GM12878 (cell line): ENCODE results near the gene SOCS1. TPM values are rescaled to one million over a fixed set of nuclear protein-coding genes. Genes with fewer than 3 reads are reported as not detected.
"Not testable (repeated sequence)": the region's sequence is repeated elsewhere in the genome, so short reads cannot be mapped to it uniquely, and the experiment has no call there.

Experiments used
- ATAC-seq: fragments of 200-7000 bp; cut with Tn5 transposase; 3 replicates; pipeline ENCODE4 v1.9.1; 2020; ENCODE audit warnings: mild to moderate bottlenecking, moderate library complexity
- BruUV-seq: library from RNA; stranded (reverse); fragments of 400-500 nt; replicated peaks from 2 replicates; lab custom pipeline; 2021; lab: Mats Ljungman, UMichigan
- CTCF ChIA-PET: fragments of 300-600 bp; sonication (Branson Sonifier 250); formaldehyde crosslinking; extraction: SDS; loops from one replicate; lab custom pipeline; 2021; ENCODE audit warnings: inconsistent platforms; lab: Yijun Ruan, JAX
- POLR2A ChIA-PET: fragments of 350-600 bp; formaldehyde crosslinking; extraction: SDS; loops from one replicate; lab custom pipeline; 2021; ENCODE audit warnings: inconsistent platforms; lab: Charles Lee
- RAD21 ChIA-PET: fragments of 300-600 bp; sonication (Branson Sonifier 250); formaldehyde crosslinking; loops from one replicate; lab custom pipeline; 2023; ENCODE audit warnings: antibody characterized with exemption; ENCODE audit not compliant: unreplicated experiment; lab: Charles Lee
- SMC1A ChIA-PET: fragments of 300-600 bp; sonication (Branson Sonifier 250); formaldehyde crosslinking; loops from one replicate; lab custom pipeline; 2023; ENCODE audit not compliant: unreplicated experiment, uncharacterized antibody; lab: Charles Lee
- DNase-seq: peaks from one replicate; pipeline ENCODE4 v3.0.0-alpha.2; 2011; ENCODE audit warnings: low read depth, low spot score
- FAIRE-seq: peaks from 3 replicates; lab custom pipeline; 2011; peaks lifted over from hg19 to GRCh38; lab: Jason Lieb, UNC
- H2AFZ ChIP-seq: 2 replicates; pipeline ENCODE4 v1.6.0; 2011; ENCODE audit warnings: low read depth, low read length, control low read depth; ENCODE audit not compliant: control insufficient read depth
- H3K27ac ChIP-seq: 2 replicates; pipeline ENCODE4 v1.5.1; 2011; ENCODE audit warnings: control low read depth; ENCODE audit not compliant: control insufficient read depth, insufficient read depth
- H3K27me3 ChIP-seq, 2 experiments: replicated peaks in 1 of 2; 2 replicates each; pipeline versions ENCODE4 v1.6.0 to v1.6.1; 2011; ENCODE audit warnings: low read length in 1 of 2; ENCODE audit not compliant: control insufficient read depth in 2 of 2, insufficient read depth in 2 of 2
- H3K36me3 ChIP-seq, 2 experiments: 2 replicates each; pipeline ENCODE4 v1.5.1; 2011; ENCODE audit warnings: low read length in 1 of 2; ENCODE audit not compliant: control insufficient read depth in 2 of 2, insufficient read depth in 2 of 2
- H3K4me1 ChIP-seq: 2 replicates; pipeline ENCODE4 v1.6.1; 2011; ENCODE audit warnings: mild to moderate bottlenecking, low read length, moderate library complexity, mixed read lengths; ENCODE audit not compliant: control insufficient read depth, insufficient read depth
- H3K4me2 ChIP-seq: 2 replicates; pipeline ENCODE4 v1.6.0; 2011; ENCODE audit warnings: control low read depth; ENCODE audit not compliant: control insufficient read depth, insufficient read depth
- H3K4me3 ChIP-seq: fragments of 200-600 bp; sonication (generic); 2 replicates; pipeline ENCODE4 v1.5.1; 2016
- H3K79me2 ChIP-seq: 2 replicates; pipeline ENCODE4 v1.6.0; 2011; ENCODE audit warnings: low read length; ENCODE audit not compliant: control insufficient read depth, insufficient read depth
- H3K9ac ChIP-seq: 2 replicates; pipeline ENCODE4 v1.8.0; 2011; ENCODE audit warnings: low read length, control low read depth, mixed read lengths; ENCODE audit not compliant: control insufficient read depth, insufficient read depth
- H3K9me3 ChIP-seq: replicated peaks from 3 replicates; pipeline ENCODE4 v1.5.1; 2011; ENCODE audit warnings: mild to moderate bottlenecking, low read length; ENCODE audit not compliant: control insufficient read depth, insufficient read depth
- H4K20me1 ChIP-seq: 2 replicates; pipeline ENCODE4 v1.6.0; 2011; ENCODE audit not compliant: control insufficient read depth, insufficient read depth
- WGBS: methylation state at CpG from one replicate; pipeline ENCODE4 v1.1.6; 2016; ENCODE audit warnings: low lambda C conversion rate; ENCODE audit not compliant: insufficient replicate concordance, insufficient coverage; ENCODE audit errors: missing lambda C conversion rate; 5-methylcytosine and 5-hydroxymethylcytosine counted together
- in situ Hi-C: fragments of 300-500 bp; cut with MboI; formaldehyde crosslinking; loops from 9 replicates; pipeline ENCODE4 v1.14.3; 2018; ENCODE audit warnings: mixed read lengths
- intact Hi-C: fragments of 100-400 bp; cut with micrococcal nuclease; formaldehyde crosslinking; loops from one replicate; pipeline ENCODE4 v1.14.2; 2022; ENCODE audit not compliant: unreplicated experiment
- polyA plus RNA-seq, 11 experiments: library from polyadenylated mRNA; depleted of rRNA in 4 of 11; unstranded in 6 of 11; stranded (reverse) in 5 of 11; fragments of >200 nt; fragmentation: Nextera tagmentation in 4 of 11; fragmentation: Illumina TruSeq in 1 of 11; extraction: Ambion mirVana in 4 of 11; extraction: Trizol in 1 of 11; gene quantifications; 1 replicate in 1 of 11; 2 replicates in 10 of 11; pipeline versions ENCODE4 v1.2.1 to v1.2.3, GENCODE V29; 2011 to 2016; ENCODE audit warnings: inconsistent platforms in 2 of 11, missing spikeins in 2 of 11, low read depth in 1 of 11
- total RNA-seq, 4 experiments: library from RNA; depleted of rRNA in 3 of 4; stranded (reverse); fragments of >200 nt in 3 of 4; fragmentation: Illumina TruSeq in 1 of 4; extraction: Trizol in 1 of 4; gene quantifications; 2 replicates each; pipeline versions ENCODE4 v1.2.1 to v1.2.3, GENCODE V29; 2013 to 2021
- TF ChIP-seq, protein P1 (sequence below): fragments of 450-650 bp; IDR thresholded peaks from 2 replicates; pipeline ENCODE4 v1.6.1; 2016; ENCODE audit warnings: mild to moderate bottlenecking, moderate library complexity, borderline replicate concordance

SOCS1 gene
- total and polyA plus RNA-seq, 10 of the 15 experiments (the other 5 are each of a cell fraction or from before 2014, with no cell fraction given): 0.42 to 39.8 (median 11.2) TPM

DNA sequence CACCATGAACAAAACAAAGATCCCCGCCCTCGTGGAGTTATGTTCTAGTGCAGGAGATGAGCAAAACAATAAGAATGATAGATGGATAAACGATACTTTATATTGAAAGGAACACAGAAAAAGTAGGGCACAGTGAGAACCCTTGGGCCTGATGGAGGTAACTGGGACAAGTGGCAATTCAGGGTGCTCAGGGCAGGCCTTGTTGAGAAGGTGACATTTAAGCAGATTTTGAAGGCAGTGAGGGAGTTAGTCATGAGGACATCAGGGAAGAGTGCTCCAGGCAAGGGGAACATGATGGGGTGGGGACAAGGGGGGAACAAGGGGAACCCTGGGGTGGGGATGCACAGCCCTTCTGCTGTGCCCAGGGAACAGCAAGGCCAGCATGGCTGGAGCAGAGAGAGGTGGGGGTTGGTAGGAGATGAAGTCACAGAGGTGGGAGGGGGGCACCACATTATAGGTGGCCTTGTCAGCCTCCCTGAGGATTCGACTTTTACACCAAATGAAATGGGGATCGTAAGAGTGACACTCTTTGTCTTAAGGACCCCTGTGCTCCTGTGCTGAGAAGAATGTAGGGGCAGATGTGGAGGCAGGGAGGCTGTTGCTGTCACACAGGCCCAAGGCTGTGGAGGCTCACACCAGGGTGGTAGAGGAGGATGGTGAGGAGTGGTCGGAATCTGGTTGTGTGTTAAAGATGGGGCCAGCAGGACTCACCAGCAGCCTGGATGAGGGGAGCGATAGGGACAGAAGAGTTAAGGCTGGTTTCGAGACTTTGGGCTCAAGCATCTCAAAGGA lies 34.3 kb upstream of the SOCS1 start (continued):
- TF ChIP-seq, protein P1, sequence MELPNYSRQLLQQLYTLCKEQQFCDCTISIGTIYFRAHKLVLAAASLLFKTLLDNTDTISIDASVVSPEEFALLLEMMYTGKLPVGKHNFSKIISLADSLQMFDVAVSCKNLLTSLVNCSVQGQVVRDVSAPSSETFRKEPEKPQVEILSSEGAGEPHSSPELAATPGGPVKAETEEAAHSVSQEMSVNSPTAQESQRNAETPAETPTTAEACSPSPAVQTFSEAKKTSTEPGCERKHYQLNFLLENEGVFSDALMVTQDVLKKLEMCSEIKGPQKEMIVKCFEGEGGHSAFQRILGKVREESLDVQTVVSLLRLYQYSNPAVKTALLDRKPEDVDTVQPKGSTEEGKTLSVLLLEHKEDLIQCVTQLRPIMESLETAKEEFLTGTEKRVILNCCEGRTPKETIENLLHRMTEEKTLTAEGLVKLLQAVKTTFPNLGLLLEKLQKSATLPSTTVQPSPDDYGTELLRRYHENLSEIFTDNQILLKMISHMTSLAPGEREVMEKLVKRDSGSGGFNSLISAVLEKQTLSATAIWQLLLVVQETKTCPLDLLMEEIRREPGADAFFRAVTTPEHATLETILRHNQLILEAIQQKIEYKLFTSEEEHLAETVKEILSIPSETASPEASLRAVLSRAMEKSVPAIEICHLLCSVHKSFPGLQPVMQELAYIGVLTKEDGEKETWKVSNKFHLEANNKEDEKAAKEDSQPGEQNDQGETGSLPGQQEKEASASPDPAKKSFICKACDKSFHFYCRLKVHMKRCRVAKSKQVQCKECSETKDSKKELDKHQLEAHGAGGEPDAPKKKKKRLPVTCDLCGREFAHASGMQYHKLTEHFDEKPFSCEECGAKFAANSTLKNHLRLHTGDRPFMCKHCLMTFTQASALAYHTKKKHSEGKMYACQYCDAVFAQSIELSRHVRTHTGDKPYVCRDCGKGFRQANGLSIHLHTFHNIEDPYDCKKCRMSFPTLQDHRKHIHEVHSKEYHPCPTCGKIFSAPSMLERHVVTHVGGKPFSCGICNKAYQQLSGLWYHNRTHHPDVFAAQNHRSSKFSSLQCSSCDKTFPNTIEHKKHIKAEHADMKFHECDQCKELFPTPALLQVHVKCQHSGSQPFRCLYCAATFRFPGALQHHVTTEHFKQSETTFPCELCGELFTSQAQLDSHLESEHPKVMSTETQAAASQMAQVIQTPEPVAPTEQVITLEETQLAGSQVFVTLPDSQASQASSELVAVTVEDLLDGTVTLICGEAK: no peak

DNA sequence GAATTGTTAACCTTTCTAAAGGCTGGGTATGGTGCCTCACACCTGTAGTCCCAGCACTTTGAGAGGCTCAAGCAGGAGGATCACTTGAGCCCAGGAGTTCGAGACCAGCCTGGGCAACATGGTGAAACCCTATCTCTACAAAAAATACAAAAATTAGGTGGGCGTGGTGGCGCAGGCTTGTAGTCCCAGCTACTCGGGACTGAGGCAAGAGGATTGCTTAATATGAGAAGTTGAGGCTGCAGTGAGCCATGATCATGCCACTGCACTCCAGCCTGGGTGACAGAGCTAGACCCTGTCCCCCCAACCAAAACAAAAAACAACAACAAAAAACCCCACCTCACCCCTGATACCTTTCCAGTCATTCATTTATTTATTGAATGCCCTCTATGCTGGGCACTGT lies 33.7 kb upstream of the SOCS1 start:
- ATAC-seq, H4K20me1 ChIP-seq, H3K79me2 ChIP-seq, CTCF ChIA-PET, H3K4me3 ChIP-seq, BruUV-seq, H3K9ac ChIP-seq, H3K9me3 ChIP-seq, in situ Hi-C loops, H2AFZ ChIP-seq, POLR2A ChIA-PET, intact Hi-C loops, H3K27ac ChIP-seq, H3K4me2 ChIP-seq, H3K27me3 ChIP-seq, FAIRE-seq, DNase-seq, H3K36me3 ChIP-seq: not testable (repeated sequence)
- H3K4me1 ChIP-seq: peaks cover 15% of the 10 kb centered on the region
- SMC1A ChIA-PET: interaction anchor here (1.1 kb wide), 1 partner anchor 21 kb away, joined by 3 read pairs; no protein-coding TSS in a partner anchor
- 47% methylated on average over 4 of the region's 4 CpGs for WGBS
- RAD21 ChIA-PET: interaction anchor here (1.2 kb wide), 1 partner anchor 34 kb away, joined by 4 read pairs; the partner anchor contains the start of gene SOCS1
